ENCODE measurements around the gene IGFBP2. TPM values are rescaled to one million over a fixed set of nuclear protein-coding genes. Genes with fewer than 3 reads are reported as not detected.

Gene IGFBP2
- total and polyA plus RNA-seq, 9 of the 15 experiments (the other 6 are each of a cell fraction or from before 2014, with no cell fraction given) = 0.93 TPM; not detected in 8

DNA sequence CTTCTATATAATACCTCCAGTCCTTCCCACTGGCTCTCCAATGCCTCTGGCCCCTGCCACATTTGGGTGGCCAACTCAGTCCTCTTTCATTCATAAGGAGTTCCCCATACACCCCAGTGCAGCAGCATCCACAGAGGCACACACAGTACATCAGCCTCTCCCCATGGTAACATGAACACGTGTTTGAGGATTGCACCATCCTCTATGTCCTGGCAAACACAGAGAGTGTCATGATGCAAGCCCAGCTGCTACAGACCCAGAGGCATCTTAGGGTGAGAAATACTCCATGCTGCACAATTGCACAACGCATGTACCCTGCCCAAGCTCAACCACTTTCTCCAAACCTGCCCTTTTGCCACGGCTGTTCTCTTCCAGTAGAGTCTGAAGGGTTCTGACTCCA, 50.6 kb downstream of the IGFBP2 start:
- no peak overlapping the region for H3K27ac ChIP-seq (ENCODE audit: extremely low read depth, low read depth, low read length)
- FAIRE-seq (no peak), DNase-seq (ENCODE audit: extremely low read depth in 1 of 4, low spot score in 3 of 4) (no peak), ATAC-seq (no peak)
- no peak overlapping the region for H3K4me3 ChIP-seq
- no TSS peak for BruUV-seq (replicated peaks)
- H3K4me2 ChIP-seq (ENCODE audit: insufficient read depth, low read length) = no peak overlapping the region
- H3K9ac ChIP-seq (ENCODE audit: insufficient read depth in 1 of 2, low read depth in 2 of 2, low read length in 2 of 2) = no peak overlapping the region
- no peaks in the 10 kb centered on the region for H3K79me2 ChIP-seq (ENCODE audit: control insufficient read depth, insufficient read depth, low read length)
- ChIA-PET CTCF (ENCODE audit: low intra/inter-chr PET ratio) (no interaction called here), POLR2A (no interaction called here)
- H3K27me3 ChIP-seq (ENCODE audit: control insufficient read depth in 2 of 2, insufficient read depth in 2 of 2, low read length in 2 of 2) = no peaks in the 10 kb centered on the region
- no peaks in the 10 kb centered on the region for H3K36me3 ChIP-seq (ENCODE audit: control insufficient read depth, insufficient read depth, low read length)
- no peaks in the 10 kb centered on the region for H3K9me1 ChIP-seq (ENCODE audit: control insufficient read depth, insufficient read depth, low read length)
- H2AFZ ChIP-seq (ENCODE audit: low read depth, low read length) = no peak overlapping the region
- intact Hi-C loops (cut with micrococcal nuclease) (loop anchor here (5.0 kb wide), 3 partner anchors 483 to 1028 kb away; no protein-coding TSS in a partner anchor), in situ Hi-C loops (cut with MboI) (loop anchor here (5.0 to 25.0 kb wide), 3 partner anchors 483 to 1028 kb away; no protein-coding TSS in a partner anchor)
- no peaks in the 10 kb centered on the region for H3K9me3 ChIP-seq (replicated peaks; ENCODE audit: control insufficient read depth, insufficient read depth, low read depth, low read length)
- WGBS (ENCODE audit: insufficient coverage, low coverage, missing lambda C conversion rate) = 35% methylated on average over 3 of the region's 3 CpGs
- TF ChIP-seq ETV1 (tag; conservative IDR thresholded peaks at IDR 0.05; ENCODE audit: low read depth) (no peak), CEBPG (CRISPR knock-in tag; IDR thresholded peaks at IDR 0.05) (no peak), CEBPG (tag; conservative IDR thresholded peaks at IDR 0.05 in 1 of 2, IDR thresholded peaks at IDR 0.05 in 1 of 2) (peak; percentile 68 to 69), CEBPB (tag; IDR thresholded peaks at IDR 0.05) (peak; percentile 72), CBX5 (IDR thresholded peaks at IDR 0.05; ENCODE audit: borderline replicate concordance, low read depth) (no peak), NR4A1 (CRISPR knock-in tag; IDR thresholded peaks at IDR 0.05) (no peak), NR4A1 (tag; IDR thresholded peaks at IDR 0.05) (no peak)
- TF ChIP-seq, protein P1, sequence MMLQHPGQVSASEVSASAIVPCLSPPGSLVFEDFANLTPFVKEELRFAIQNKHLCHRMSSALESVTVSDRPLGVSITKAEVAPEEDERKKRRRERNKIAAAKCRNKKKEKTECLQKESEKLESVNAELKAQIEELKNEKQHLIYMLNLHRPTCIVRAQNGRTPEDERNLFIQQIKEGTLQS (IDR thresholded peaks at IDR 0.05) = peak; percentile 37; the same call in 1 of the 2 replicates
- TF ChIP-seq, protein P1 (CRISPR knock-in tag; conservative IDR thresholded peaks at IDR 0.05) = no peak
- peaks cover 17% of the 10 kb centered on the region in 2 experiments for H3K4me1 ChIP-seq (replicated peaks in 1 of 2; ENCODE audit: control insufficient read depth in 2 of 2, insufficient read depth in 2 of 2, low read length in 2 of 2)
- H4K20me1 ChIP-seq (replicated peaks; ENCODE audit: control insufficient read depth, insufficient read depth, low read length) = no peaks in the 10 kb centered on the region
